Urinary bladder (tissue), 4 donors: ENCODE measurements around the gene TXNRD1. TPM values are rescaled to one million over a fixed set of nuclear protein-coding genes. Genes with fewer than 3 reads are reported as not detected.
A peak's percentile ranks its signal among the peaks of the same experiment; 100 is the strongest.

Source experiments
- DNase-seq: peaks from one replicate; pipeline ENCODE4 v3.0.0-alpha.2; 2015; ENCODE audit errors: extremely low spot score
- H3K27ac ChIP-seq: one replicate; pipeline ENCODE4 v1.5.1; 2013; ENCODE audit warnings: low read depth, mild to moderate bottlenecking, moderate library complexity
- H3K36me3 ChIP-seq: one replicate; pipeline ENCODE4 v1.6.1; 2013; ENCODE audit warnings: mild to moderate bottlenecking, moderate library complexity; ENCODE audit not compliant: insufficient read depth
- H3K4me1 ChIP-seq: one replicate; pipeline ENCODE4 v1.6.1; 2013; ENCODE audit warnings: mild to moderate bottlenecking, moderate library complexity; ENCODE audit not compliant: insufficient read depth
- H3K4me3 ChIP-seq: one replicate; pipeline ENCODE4 v1.5.1; 2013; ENCODE audit warnings: low read depth, low read length
- WGBS: extraction: QIAGEN DNeasy Blood & Tissue Kit; methylation state at CpG from one replicate; pipeline ENCODE4 v1.1.7; 2013; 5-methylcytosine and 5-hydroxymethylcytosine counted together
- polyA plus RNA-seq: library from polyadenylated mRNA; stranded (reverse); fragments of 200-250 nt; gene quantifications from one replicate; pipeline ENCODE4 v1.2.3, GENCODE V29; 2013
- total RNA-seq: library from RNA; depleted of rRNA; stranded (reverse); fragments of >200 nt; gene quantifications from one replicate; pipeline ENCODE4 v1.2.3, GENCODE V29; 2014
- donor health status: healthy with polysubstance abuse.
- donor health status: healthy.

The TXNRD1 gene
- total and polyA plus RNA-seq, 2 donors: 69.4 to 267 TPM

DNA sequence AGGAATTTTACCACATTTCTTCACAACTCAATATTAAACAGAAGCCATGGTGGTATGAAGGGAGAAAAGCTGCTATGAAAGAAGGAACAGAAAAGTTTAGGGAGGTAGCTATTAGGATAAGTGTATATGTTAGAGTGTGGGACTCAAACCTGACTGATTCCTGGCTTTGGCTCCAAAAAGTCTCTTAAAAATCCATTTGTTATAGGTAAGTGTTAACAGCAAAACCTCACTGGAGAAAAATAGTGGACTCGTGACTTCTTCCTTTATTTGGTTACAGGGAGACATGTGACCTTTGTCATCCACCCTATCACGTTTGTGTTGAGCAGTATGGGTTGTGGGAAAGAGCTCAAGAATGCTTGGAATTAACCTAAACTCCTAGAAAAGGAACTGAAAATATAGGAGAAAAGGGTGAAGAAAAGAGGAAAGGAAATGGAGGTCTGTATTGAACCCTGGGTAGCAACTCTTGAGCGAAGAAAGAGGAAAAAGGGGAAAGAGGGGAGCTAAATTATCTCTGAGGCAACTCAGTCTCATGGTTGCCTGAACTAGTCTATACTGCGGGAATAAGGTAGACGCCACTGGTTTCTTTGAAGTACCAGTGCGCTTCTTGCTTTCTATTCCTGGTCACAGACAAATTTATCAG is 84.4 kb downstream of the TXNRD1 start:
- WGBS: 73% methylated on average over 6 of the region's 6 CpGs
- Histone ChIP-seq H3K27ac (no peak overlapping the region), H3K36me3 (peaks cover 2% of the 10 kb centered on the region), H3K4me3 (no peak overlapping the region), H3K4me1 (peaks cover 2% of the 10 kb centered on the region)
- no peak for DNase-seq

DNA sequence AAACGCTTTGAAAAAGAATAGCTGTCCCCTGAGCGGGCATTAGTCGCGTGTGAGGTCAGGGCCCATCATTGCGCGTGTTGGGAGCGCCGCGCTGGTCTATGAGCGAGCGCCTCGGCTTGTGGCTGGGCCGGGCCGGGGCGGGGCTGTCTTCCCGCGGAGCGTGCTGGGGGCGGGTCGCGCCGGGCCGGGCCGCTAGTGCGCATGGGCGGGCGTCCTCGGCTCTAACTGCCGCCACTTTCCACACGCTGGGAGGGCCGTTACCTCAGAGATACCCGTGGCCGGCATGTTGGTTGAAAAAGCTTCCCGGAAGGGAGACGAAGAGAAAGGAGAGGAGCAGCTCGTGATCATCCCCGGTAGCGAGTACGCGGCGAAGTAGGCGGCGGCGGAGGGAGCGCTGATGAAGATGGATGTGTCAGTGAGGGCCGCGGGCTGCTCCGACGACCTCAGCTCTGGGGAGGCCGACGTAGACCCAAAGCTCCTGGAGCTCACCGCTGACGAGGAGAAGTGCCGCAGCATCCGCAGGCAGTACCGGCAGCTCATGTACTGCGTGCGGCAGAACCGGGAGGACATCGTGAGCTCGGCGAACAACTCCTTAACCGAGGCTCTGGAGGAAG is 88.1 kb downstream of the TXNRD1 start, which contains the start of gene EID3:
Gene EID3 (plus strand): TSS at position 202 of the 614 bp plus-strand sequence. CDS start 196 bp downstream, at position 398.
- 9% methylated on average over 63 of the region's 63 CpGs for WGBS
- Histone ChIP-seq H3K4me1 (peaks cover 2% of the 10 kb centered on the region), H3K27ac (peak within 1 kb of the TSS; percentile 64), H3K4me3 (peak within 1 kb of the TSS; percentile 47), H3K36me3 (peaks cover 2% of the 10 kb centered on the region)
- DNase-seq: no peak

DNA sequence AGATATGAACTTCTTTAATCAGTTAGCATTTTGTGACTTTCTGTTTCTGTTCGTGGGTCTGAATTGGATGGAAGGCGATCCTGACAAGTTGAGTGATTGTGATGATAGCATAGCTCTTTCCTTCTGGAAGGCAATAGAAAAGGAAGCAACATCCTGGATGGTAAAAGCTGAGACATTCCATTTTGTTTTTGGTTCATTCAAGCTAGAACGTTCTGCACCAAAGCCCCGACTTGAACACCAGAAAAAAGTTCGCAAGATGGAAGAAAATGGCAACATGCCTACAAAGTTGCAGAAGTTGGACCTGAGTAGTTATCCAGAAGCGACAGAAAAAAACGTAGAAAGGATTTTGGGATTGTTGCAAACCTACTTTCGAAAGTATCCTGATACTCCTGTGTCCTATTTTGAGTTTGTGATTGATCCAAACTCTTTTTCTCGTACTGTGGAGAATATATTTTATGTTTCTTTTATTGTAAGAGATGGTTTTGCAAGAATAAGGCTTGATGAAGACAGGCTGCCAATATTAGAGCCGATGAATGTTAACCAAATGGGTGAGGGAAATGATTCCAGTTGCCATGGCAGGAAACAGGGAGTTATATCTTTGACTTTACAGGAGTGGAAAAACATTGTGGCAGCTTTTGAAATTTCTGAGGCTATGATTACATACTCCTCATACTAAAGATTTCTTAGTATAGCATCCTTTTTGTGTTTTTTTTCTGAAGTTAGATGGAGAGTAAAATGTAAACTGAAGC is 88.9 kb downstream of the TXNRD1 start:
- no peak for DNase-seq
- Histone ChIP-seq H3K4me3 (peak overlapping the region; percentile 47), H3K36me3 (no peaks in the 10 kb centered on the region), H3K4me1 (peaks cover 2% of the 10 kb centered on the region), H3K27ac (no peak overlapping the region)
- WGBS: 80% methylated on average over 10 of the region's 10 CpGs

DNA sequence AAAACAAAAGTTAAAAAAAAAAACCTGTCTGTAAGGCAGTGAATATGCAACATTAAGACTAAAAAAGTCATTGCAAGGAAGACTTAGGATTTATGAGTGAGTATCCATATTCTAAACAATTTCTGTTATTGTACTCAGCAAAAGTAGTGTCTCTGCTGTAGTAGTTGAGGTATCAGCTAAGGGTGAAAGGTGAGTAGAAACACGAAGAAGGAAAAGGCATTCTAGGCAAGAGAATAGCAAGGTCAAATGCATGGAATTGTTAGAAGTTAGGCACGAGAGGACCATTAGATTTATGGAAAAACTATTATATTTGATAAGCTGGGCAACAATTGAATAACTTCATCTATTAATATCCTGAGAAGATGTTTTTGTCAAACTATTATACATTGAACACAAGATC is 89.8 kb downstream of the TXNRD1 start:
- Histone ChIP-seq H3K4me1 (peaks cover 2% of the 10 kb centered on the region), H3K4me3 (no peak overlapping the region), H3K36me3 (no peaks in the 10 kb centered on the region), H3K27ac (no peak overlapping the region)
- no peak for DNase-seq
- 87% methylated on average over 2 of the region's 2 CpGs for WGBS

DNA sequence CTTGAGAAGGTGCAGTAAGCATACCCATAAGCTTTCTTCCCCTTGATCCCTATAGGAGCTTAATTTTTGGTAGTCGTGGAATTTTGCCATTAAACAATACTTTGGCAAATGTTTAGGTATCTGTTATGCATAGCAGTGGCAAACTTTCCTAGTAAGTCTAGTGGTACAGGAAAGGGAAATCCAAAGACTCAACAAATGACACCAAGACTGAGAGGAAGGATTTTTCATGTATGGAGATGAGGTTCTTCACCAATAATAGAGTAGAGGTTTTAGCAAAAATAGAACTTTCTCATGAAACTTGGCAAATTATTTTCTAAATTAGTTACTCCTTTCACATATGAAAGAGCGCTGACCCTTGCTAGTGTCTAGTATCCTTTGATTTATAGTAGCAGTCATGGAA is 90.8 kb downstream of the TXNRD1 start:
- H3K27ac ChIP-seq: no peak overlapping the region
- 72% methylated on average over 2 of the region's 2 CpGs for WGBS
- DNase-seq: no peak
- H3K4me1 ChIP-seq: peaks cover 2% of the 10 kb centered on the region
- H3K4me3 ChIP-seq: no peak overlapping the region
- no peaks in the 10 kb centered on the region for H3K36me3 ChIP-seq

DNA sequence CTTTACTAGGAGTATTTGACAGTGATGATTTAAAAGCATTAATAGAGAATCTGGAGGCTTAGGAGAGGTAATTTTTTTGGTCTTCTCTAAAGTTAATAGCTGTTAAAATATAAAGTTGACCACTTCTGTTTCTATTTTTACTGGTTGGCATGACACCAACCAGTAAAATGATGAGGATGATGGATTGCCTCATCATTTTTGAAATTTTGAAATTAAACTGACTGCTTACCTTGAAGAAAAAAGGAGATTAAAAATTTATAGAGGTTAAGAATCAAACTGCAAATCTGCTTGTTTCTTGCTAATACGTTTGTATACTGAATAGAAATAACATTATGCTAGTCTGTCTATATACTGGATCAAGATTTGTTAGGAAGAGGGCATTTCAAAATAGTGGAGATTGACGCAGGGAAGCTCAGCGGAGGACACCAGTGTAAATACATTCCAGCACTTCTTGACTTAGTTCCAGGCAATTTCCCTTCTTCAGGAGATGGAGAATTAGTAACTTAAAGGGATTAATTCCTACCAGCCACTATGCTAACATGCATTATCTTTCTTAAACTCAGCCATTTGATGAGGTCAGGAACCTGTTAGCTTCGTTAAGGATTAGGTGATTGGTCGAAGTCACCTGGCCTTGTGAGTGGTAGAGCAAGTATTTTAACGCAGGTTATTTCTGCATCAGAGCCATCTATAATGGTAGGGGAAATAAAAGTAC is 91.5 kb downstream of the TXNRD1 start:
- no peak overlapping the region for H3K27ac ChIP-seq
- DNase-seq: no peak
- peaks cover under 1% of the 10 kb centered on the region for H3K36me3 ChIP-seq
- peaks cover 2% of the 10 kb centered on the region for H3K4me1 ChIP-seq
- WGBS: 59% methylated on average over 6 of the region's 6 CpGs
- H3K4me3 ChIP-seq: no peak overlapping the region

DNA sequence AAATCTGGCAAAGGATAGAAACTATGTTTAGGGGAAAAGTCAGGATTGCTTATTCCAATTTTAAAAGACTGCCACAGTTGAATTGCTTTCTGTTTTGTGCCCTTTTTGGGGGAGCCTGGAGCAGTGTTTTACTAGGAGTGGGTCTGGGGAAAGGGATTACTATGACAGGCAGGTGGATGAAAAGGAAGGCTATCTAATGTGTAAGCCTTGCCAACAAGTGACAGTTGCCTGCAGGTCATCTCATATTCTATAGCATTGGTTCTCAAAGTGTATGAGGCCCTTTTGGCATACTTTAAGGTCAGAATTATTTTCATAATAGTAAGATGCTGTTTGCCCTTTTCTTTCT is 92.0 kb downstream of the TXNRD1 start:
- Histone ChIP-seq H3K27ac (no peak overlapping the region), H3K4me3 (no peak overlapping the region), H3K4me1 (peaks cover 2% of the 10 kb centered on the region), H3K36me3 (peaks cover 3% of the 10 kb centered on the region)
- DNase-seq: no peak

DNA sequence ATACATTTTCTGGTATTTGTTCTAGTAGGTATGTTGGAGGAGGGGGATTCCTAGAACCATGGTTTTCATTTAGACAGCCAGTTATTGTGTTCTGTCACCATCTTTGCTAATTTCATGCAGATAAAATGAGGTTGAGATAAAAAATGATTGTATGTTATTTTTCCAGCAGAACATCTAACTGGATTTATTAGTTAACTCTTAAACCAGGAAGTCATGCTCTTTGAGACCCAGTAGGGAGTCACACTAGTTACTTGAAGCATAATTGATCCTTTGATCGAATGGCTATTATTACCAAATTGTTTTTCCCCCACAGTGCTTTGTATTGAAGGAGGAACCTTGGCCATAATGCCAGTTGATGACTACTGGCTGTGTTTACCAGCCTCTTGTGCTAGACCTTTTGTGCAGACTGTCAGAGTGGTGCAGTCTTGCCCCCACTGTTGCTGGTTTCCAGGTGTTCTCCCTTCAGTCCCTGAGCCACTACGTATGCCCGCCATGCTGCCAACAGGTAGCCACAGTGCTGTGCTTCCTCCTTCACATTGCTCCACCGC is 93.9 kb downstream of the TXNRD1 start:
- WGBS: 97% methylated on average over 4 of the region's 4 CpGs
- Histone ChIP-seq H3K4me3 (no peak overlapping the region), H3K27ac (no peak overlapping the region), H3K4me1 (no peaks in the 10 kb centered on the region), H3K36me3 (peaks cover 8% of the 10 kb centered on the region)
- no peak for DNase-seq

DNA sequence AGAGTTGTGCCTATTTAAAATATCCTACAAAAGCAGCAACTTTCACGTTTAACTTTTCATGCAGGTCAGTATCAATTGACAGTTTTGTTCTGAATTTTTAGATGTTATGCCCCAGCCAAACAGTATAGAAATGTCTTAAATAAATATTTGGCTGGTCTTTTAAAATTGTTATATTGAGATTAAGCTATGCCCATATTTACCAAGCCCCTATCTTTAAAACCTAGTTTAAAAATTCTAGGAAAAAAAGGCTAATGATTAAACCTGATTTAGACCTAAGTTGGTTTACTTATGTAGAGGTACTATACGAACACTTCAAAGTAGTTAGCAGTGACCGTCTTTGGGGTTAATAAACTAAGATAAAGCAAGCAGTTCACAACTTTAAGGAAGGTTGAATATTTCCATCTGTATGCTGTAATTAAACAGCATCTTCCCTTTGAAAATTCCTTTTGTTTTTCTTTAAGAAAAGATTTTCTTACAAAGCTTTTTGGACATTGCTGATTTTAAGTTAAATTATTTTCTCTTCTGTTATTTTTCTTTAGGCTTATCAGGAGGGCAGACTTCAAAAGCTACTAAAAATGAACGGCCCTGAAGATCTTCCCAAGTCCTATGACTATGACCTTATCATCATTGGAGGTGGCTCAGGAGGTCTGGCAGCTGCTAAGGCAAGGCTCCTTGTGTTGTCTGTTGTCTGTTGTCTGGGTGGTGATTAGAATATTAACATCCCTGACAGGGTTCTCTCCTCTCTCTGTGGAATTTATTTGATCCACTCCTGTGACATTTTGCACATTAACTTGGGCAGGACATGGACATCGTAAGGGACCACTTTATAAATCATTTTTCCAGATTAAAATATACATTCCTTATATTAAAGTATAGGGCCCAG is 95.4 kb downstream of the TXNRD1 start:
- DNase-seq: no peak
- H3K4me1 ChIP-seq: no peaks in the 10 kb centered on the region
- 76% methylated on average over 5 of the region's 5 CpGs for WGBS
- H3K36me3 ChIP-seq: peaks cover 8% of the 10 kb centered on the region
- no peak overlapping the region for H3K4me3 ChIP-seq
- H3K27ac ChIP-seq: no peak overlapping the region

DNA sequence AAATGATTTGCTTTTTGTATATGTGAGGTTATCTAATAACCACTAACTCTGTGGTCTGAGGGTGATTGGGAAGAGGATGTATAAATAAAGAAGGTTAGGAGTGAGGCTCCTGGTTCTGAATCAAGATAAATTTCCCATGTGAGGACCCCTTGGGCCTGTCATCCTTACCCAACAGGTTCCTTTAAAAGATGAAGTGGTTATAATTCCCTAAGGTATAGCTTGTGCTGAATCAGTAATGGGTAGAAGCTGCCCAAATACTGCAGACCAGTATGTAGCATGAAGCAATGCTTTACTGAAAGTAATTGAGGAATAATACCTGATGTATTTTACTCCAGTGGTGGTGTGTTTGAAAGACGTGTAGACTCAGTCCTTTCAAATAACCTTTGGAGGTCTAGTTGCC is 96.6 kb downstream of the TXNRD1 start:
- Histone ChIP-seq H3K27ac (no peak overlapping the region), H3K36me3 (peaks cover 8% of the 10 kb centered on the region), H3K4me3 (no peak overlapping the region), H3K4me1 (no peaks in the 10 kb centered on the region)
- DNase-seq: no peak
- 86% methylated on average over 1 of the region's 1 CpG for WGBS

DNA sequence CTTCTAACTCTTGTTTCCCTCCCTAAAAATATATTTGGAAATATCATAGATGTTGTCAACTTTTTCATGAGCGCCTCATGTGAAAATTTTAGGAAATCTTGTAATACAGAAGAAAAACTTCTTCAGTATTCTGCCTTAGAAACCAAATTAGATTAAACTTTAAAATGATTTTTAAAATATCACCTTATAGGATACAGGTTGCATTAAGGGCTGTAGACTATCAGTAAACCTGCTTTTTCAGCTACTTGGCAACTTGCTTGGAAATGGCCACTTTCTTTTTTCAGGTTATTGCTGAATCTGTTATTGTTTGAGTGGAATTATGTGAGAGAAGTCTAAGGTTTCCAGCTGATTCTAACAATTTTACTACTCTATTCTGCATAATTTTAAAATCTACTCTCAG is 97.1 kb downstream of the TXNRD1 start:
- Histone ChIP-seq H3K27ac (no peak overlapping the region), H3K4me3 (no peak overlapping the region), H3K36me3 (peaks cover 8% of the 10 kb centered on the region)

DNA sequence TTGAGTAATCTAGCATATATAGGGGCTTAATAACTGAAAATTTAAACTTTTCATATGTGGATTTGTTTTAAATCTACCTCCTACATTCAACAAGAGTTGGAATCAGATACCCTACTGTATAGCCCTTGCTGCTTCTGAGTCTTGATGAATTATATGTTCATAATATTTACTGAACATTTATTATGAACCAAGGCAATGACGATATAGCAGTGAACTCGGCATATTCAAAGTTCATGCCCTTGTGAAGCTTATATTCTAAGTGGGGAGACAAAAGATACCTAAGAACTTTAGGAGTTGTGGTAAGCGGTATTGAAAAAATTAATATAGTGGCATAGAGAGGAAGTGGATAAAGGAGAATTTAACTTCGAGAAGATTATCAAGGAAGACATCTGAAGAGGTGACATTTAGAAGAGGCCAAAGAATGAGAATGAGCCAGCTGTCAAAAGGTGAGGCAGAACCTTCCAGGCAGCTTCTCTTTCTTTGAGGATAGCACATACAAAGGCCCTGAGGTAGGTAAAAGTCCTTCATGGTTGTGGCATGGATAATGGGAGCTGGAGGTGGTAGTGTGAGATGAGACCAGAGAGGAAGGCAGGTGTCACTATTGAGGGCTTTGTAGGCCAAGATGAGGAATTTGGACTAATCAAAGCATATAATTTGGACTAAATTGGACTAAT is 98.1 kb downstream of the TXNRD1 start:
- no peak overlapping the region for H3K27ac ChIP-seq
- 62% methylated on average over 4 of the region's 4 CpGs for WGBS
- peaks cover 8% of the 10 kb centered on the region for H3K36me3 ChIP-seq
- H3K4me1 ChIP-seq: no peaks in the 10 kb centered on the region
- DNase-seq: no peak
- H3K4me3 ChIP-seq: no peak overlapping the region

More for the DNA sequence above, 97.1 kb downstream of the TXNRD1 start:
- no peak for DNase-seq
- WGBS: 96% methylated on average over 1 of the region's 1 CpG
- H3K4me1 ChIP-seq: no peaks in the 10 kb centered on the region
